ENCODE data around the gene CEP152.

Gene CEP152

GRCh38 chr15:48851956-48852355, 41.1 kb upstream of the CEP152 start:
- no peak overlapping the region for H3K4me3 ChIP-seq (ENCODE audit: control insufficient read depth, low read depth, low read length)
- DNase-seq (ENCODE audit: low read depth): no peak
- no peak for TF ChIP-seq CTCF (IDR thresholded peaks at IDR 0.05; ENCODE audit: control insufficient read depth, insufficient read depth, low read depth, low read length, missing control alignments)

- no peak for TF ChIP-seq CTCF (IDR thresholded peaks at IDR 0.05; ENCODE audit: control insufficient read depth, insufficient read depth, low read depth, low read length, missing control alignments)
- no peak overlapping the region for H3K4me3 ChIP-seq (ENCODE audit: control insufficient read depth, low read depth, low read length)
- DNase-seq (ENCODE audit: low read depth): no peak
Measured at GRCh38 chr15:48850648-48851047, 39.8 kb upstream of the CEP152 start.

GRCh38 chr15:48845123-48845522, 34.3 kb upstream of the CEP152 start:
- no peak for DNase-seq (ENCODE audit: low read depth)
- no peak for TF ChIP-seq CTCF (IDR thresholded peaks at IDR 0.05; ENCODE audit: control insufficient read depth, insufficient read depth, low read depth, low read length, missing control alignments)
- no peak overlapping the region for H3K4me3 ChIP-seq (ENCODE audit: control insufficient read depth, low read depth, low read length)

- TF ChIP-seq CTCF (IDR thresholded peaks at IDR 0.05; ENCODE audit: control insufficient read depth, insufficient read depth, low read depth, low read length, missing control alignments): no peak
- H3K4me3 ChIP-seq (ENCODE audit: control insufficient read depth, low read depth, low read length): no peak overlapping the region
- no peak for DNase-seq (ENCODE audit: low read depth)
Measured at GRCh38 chr15:48842501-48842900, 31.6 kb upstream of the CEP152 start.

GRCh38 chr15:48834756-48835155, 23.9 kb upstream of the CEP152 start:
- H3K4me3 ChIP-seq (ENCODE audit: control insufficient read depth, low read depth, low read length): no peak overlapping the region
- no peak for TF ChIP-seq CTCF (IDR thresholded peaks at IDR 0.05; ENCODE audit: control insufficient read depth, insufficient read depth, low read depth, low read length, missing control alignments)
- no peak for DNase-seq (ENCODE audit: low read depth)

GRCh38 chr15:48833526-48834239, 22.8 kb upstream of the CEP152 start:
- H3K4me3 ChIP-seq (ENCODE audit: control insufficient read depth, low read depth, low read length): no peak overlapping the region
- TF ChIP-seq CTCF (IDR thresholded peaks at IDR 0.05; ENCODE audit: control insufficient read depth, insufficient read depth, low read depth, low read length, missing control alignments): no peak
- DNase-seq (ENCODE audit: low read depth): no peak

Measured in AG09309 (cell line).